Renal cortical epithelial cell (primary cell): ENCODE measurements around the gene NDUFA6. TPM values are rescaled to one million over a fixed set of nuclear protein-coding genes. Genes with fewer than 3 reads are reported as not detected.
"Not testable (repeated sequence)": the region's sequence is repeated elsewhere in the genome, so short reads cannot be mapped to it uniquely, and the experiment has no call there.

Experiments used
- DNase-seq: peaks from one replicate; pipeline ENCODE4 v3.0.0-alpha.2; 2011; ENCODE audit warnings: low read depth
- total RNA-seq: library from RNA; depleted of rRNA; stranded (reverse); fragments of >200 nt; gene quantifications from 2 replicates; pipeline ENCODE4 v1.2.3, GENCODE V29; 2014

The NDUFA6 gene
- total RNA-seq, 1 donor from 2014 or later: 76.1 TPM

- not testable (repeated sequence) for DNase-seq
Observed at GRCh38 chr22:42112793-42113192, 22.2 kb upstream of the NDUFA6 start.

- DNase-seq: no peak
Observed at GRCh38 chr22:42111798-42112197, 21.2 kb upstream of the NDUFA6 start.

DNA sequence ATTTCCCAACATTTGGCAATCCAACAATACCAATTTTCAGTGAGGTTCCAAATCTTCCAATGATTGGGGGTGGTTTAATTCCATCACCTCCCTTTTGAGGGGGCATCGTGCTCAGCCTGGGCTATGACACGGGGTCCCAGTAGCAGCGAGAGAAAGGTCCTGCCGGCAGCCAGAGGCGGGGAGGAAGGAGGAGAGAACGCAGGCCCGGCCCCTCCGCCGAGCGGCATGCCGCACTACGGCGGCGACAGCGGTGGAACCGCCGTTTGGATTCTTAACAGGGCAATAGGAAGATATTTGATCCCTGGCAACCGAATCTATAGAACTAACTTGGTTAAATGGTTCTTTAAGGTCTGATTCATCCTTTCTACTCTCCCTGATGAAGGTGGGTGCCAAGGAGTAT, 18.3 kb upstream of the NDUFA6 start:
- no peak for DNase-seq

GRCh38 chr22:42104332-42104860, 13.8 kb upstream of the NDUFA6 start:
- not testable (repeated sequence) for DNase-seq

- no peak for DNase-seq
Observed at GRCh38 chr22:42101199-42101598, 10.6 kb upstream of the NDUFA6 start.

DNA sequence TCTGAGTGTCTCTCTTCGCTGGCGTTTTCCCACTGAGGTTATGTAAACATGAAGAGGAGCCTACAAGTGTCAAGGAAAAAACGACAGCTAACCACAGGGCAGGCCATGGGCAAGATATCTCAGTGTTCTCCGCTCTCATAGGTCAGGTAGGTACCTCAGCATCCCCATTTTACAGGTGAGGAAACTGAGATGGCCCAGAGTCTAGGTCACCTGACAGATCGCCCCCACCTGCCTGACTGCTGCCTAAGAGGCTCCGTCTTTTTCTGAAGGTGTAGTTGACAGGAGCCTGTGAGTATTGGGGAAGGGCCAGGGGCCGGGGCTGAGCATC, 847 bp upstream of the NDUFA6 start:
- DNase-seq: no peak

- no peak for DNase-seq
Observed at GRCh38 chr22:42086051-42086450, 4.5 kb downstream of the NDUFA6 start.

GRCh38 chr22:42084874-42085273, 5.7 kb downstream of the NDUFA6 start:
- DNase-seq: no peak

- no peak for DNase-seq
Observed at GRCh38 chr22:42083119-42083518, 7.5 kb downstream of the NDUFA6 start.

DNA sequence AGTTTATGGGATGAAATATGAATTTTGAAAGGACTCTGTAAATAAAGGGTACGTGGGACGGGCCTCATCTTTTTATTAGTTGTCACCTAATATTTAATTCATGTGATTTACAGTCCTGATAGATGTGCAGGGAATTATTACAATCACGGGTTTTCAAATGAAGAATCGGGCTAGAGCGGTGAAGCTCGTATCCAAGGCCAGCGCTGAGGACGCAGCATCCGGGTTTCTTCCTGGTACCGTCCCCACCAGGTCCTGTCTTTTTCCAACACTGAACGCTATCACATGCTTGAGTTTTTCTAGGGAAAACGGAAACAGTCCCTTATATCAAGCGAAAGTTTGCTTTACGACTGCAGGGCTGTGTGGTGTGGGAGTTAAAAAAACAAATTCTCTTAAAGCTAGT, 10.3 kb downstream of the NDUFA6 start:
- DNase-seq: peak; percentile 26

DNA sequence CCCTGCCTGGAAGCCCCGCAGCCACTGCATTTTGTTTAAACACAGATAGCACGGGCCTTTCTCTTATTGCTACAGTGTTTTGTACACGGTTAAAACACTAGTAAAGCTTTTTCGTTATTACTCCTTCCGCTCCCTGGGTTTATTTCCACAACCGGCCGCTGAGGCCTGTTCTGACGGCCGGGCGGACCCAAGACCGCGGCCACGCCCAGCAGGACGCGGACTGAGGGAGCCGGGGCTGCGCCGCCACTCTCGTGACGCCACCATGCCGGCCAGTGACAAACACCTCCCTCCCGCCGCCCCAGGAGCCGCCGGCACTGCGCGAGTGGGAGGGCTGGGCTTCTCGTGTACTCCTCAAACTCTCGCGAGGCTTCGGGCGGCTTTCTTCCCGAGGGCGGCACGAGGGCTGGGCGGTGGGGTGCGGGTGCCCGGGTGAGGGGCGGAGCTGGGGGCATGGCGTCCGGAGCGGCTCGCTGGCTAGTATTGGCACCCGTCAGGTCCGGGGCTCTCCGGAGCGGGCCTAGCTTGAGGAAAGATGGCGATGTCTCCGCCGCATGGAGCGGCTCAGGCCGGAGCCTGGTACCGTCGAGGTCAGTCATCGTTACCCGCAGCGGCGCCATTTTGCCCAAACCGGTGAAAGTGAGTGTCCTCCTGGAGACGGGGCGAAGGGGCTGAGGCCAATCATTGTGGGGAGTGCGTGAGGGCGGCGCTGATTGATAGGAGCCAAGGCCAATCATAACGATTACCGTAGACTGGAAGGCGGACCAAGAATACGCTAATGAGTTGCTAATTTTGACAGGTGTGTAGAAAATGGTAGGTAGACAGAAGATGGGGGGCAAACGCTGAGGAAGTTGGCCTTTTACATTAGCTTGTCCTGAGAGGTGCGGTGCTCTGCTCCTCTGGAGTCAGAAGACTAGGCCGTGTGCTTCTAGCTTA, 11.0 kb downstream of the NDUFA6 start, which contains the start of gene SMDT1:
SMDT1 (plus strand) TSS at position 382 of the 933 bp plus-strand sequence; CDS start at position 451, 69 bp downstream.
- DNase-seq: peak; percentile 94

DNA sequence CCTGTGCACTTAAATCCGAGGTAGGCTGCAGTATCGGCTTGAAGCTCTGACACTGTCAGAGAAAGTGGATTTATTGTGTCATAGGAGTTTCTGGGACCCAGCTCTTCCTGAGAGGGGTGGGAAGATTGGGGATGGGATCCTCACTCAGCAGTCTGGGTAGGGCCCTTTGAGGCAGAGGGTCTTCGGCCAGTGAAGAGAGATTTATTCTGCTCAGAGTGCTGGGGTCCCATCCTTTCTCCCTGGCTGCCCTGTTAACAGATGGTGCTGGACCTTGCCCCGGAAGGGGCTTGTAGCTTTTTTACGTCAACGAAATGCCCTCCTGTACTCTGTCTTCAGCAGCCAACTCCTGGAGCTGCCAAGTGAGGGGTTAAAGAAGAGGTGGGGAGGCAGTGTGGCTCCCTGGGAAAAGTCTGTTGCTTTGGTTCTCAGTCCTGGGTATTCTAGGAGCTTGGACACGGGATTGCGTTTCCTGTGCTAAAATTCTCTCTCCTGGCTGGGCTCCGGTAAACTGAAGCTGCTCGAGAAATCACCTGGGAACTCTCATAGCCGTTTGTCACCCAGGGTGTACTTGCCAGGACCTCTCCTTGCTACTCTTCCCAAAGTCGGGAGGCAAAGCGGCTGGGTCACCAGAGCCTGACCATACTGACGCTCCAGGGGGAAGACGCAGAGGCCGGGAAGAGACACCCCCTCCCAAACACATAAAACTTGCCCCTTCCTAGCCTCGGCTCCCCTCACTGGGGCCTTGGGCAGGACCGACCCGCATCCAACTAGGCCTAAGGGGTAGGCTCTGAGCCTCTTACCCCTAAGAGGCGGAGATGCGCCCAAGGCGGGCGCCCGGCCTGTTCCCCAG, 11.9 kb downstream of the NDUFA6 start:
- no peak for DNase-seq

DNA sequence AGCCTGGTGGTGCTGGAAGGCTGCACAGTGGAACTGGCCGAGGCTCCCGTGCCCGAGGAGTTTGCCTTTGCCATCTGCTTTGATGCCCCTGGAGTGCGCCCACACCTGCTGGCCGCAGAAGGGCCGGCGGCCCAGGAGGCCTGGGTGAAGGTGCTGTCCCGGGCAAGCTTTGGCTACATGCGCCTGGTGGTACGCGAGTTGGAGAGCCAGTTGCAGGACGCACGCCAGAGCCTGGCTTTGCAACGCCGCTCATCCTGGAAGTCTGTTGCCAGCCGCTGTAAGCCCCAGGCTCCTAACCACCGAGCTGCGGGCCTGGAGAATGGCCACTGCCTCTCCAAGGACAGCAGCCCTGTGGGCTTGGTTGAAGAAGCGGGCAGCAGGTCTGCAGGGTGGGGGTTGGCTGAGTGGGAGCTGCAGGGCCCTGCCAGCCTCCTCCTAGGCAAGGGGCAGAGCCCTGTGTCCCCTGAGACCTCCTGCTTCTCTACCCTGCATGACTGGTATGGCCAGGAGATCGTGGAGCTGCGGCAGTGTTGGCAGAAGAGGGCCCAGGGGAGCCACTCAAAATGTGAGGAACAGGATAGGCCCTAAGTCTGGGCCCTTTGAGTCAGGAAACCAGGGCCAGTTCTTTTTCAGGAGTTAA, 13.0 kb downstream of the NDUFA6 start:
- DNase-seq: no peak

DNA sequence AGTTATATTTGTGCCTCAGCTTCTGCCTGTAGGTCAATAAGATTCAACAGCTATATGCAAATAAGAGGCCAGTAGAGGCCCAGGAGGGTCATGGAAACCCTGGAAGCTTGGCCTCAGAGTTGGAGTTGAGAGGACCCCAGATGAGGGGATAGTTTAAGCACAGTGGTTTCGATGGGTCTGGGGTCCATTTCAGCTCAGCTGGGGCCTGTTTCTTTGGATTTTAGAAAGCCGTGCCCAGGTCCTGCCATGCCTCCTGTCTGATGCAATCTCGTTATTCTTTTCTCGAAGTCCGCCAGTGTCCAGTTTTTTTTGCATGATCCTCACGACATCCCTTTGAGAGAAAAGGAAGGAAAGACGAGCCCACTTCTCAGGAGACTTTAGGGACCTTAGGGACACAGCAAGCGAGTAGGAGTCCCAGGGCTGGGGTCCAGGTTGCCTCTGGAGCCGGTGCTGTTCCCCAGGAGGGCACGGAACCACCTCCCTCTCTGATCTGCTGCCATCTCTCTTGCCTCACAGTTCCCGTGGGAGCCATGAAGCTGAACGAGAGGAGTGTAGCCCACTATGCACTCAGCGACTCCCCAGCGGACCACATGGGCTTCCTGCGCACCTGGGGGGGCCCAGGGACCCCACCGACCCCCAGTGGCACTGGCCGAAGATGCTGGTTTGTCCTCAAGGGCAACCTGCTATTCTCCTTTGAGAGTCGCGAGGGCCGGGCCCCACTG, 13.6 kb downstream of the NDUFA6 start:
- no peak for DNase-seq

GRCh38 chr22:42074846-42075676, 15.5 kb downstream of the NDUFA6 start:
- DNase-seq: no peak

DNA sequence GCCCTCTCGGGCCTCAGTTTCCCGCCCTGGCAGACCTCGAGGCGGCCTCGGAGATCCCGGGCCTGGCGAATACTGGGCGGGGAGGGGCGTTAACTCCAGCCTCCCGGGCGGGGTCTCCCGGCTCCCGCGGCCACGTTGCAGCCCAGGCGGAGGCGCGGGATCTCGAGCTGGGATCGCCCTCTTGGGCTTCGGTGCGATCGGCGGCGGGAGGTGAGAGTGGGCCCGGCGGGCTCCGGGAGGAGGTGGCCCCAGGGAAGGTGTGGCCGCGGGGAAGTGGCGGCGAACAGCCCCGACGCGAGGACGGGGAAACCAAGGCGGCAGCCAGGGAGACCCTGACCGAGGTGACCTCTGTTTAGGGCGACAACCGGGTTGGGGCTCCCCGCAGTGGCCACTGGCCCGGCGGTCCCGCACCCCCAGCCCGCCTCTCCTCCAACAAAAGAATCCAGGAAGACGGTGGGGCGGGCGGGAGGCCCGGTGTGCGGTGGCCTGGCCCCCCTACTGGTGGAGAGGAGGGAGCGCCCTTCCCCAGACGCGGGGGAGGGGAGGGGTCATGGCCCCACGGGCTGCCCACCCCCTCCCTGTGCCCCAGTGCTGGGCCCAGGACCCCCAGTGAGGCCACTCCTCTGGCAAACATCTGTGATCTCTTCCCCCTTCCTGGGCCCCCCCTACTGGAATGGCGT, 16.3 kb downstream of the NDUFA6 start, which contains the start of gene PHETA2:
PHETA2 (plus strand) TSS at position 117 of the 680 bp plus-strand sequence. CDS start 3,046 bp downstream, outside the sequence.
- DNase-seq: no peak

- DNase-seq: no peak
Observed at GRCh38 chr22:42073621-42074041, 16.9 kb downstream of the NDUFA6 start.

GRCh38 chr22:42072606-42073330, 17.8 kb downstream of the NDUFA6 start:
- no peak for DNase-seq

- DNase-seq: not testable (repeated sequence)
Observed at GRCh38 chr22:42071508-42071907, 19.1 kb downstream of the NDUFA6 start.
